ENCODE data around the gene RAPGEF1. TPM values are rescaled to one million over a fixed set of nuclear protein-coding genes. Genes with fewer than 3 reads are reported as not detected.
"Not testable (repeated sequence)": the region's sequence is repeated elsewhere in the genome, so short reads cannot be mapped to it uniquely, and the experiment has no call there.

RAPGEF1 gene
- total RNA-seq, 1 experiment from 2014 or later: 61.5 TPM

DNA sequence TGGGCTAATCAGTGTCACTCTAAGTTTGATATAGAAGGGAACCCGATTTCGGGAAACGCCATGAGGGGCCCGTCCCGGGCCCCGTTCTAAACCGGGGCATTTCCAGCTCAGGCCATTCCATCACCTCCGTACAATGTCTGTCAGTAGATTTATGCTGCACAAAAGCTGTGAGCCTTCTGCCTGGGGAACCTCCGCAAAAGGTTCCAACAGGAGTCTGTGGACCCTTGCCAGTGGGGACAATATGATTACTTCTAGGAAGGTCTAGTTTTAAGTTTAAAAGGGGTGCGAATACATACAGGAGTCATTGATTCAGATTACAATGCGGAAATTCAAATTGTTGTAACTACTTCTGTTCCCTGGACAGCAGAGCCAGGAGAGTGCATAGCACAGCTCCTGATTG, 57.6 kb downstream of the RAPGEF1 start:
- Histone ChIP-seq H3K4me3 (ENCODE audit: low read depth, low read length, poor library complexity, severe bottlenecking) (peak overlapping the region; percentile 30), H3K36me3 (ENCODE audit: insufficient read depth, low read length, poor library complexity, severe bottlenecking) (no peaks in the 10 kb centered on the region), H3K27ac (ENCODE audit: low read depth, low read length, poor library complexity, severe bottlenecking) (peak overlapping the region; percentile 81), H3K4me1 (ENCODE audit: insufficient read depth, low read length, poor library complexity, severe bottlenecking) (peaks cover 55% of the 10 kb centered on the region), H3K9me3 (ENCODE audit: low read depth, low read length, poor library complexity, severe bottlenecking) (no peaks in the 10 kb centered on the region), H3K27me3 (replicated peaks; ENCODE audit: insufficient read depth, low read depth, low read length, poor library complexity) (no peaks in the 10 kb centered on the region)
- ChIA-PET POLR2A (ENCODE audit: low non-redundant PET) (interaction anchor here (0.7 kb wide), 1 partner anchor 283 kb away, joined by 3 read pairs; no protein-coding TSS in a partner anchor), CTCF (interaction anchor here (0.6 kb wide), 1 partner anchor 37 kb away, joined by 3 read pairs; no protein-coding TSS in a partner anchor)
- BruUV-seq (replicated peaks): no TSS peak
- intact Hi-C loops (cut with micrococcal nuclease; ENCODE audit: unreplicated experiment): no loop called here
- TF ChIP-seq EZH2 (IDR thresholded peaks at IDR 0.05; ENCODE audit: borderline replicate concordance, low read depth, low read length, poor library complexity, severe bottlenecking): no peak
- TF ChIP-seq CTCF (conservative IDR thresholded peaks at IDR 0.05; ENCODE audit: low read depth, low read length): no peak
- DNase-seq (ENCODE audit: low spot score): peak; percentile 62

DNA sequence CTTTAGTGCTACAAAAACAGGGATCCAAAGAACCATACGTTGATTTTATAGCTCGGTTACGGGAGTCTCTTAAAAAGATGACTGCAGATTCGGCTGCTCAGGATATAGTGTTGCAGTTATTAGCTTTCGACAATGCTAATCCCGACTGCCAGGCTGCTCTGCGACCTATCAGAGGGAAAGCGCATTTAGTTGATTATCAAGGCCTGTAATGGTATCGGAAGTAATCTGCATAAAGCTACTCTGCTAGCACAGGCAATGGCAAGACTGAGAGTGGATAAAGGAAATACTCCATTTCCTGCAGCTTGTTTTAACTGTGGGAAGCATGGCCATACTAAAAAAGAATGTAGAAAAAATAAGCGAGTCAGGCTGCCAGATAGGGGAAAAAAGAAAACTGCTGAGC, 58.0 kb downstream of the RAPGEF1 start:
- Histone ChIP-seq H3K4me3 (ENCODE audit: low read depth, low read length, poor library complexity, severe bottlenecking) (peak overlapping the region; percentile 30), H3K27ac (ENCODE audit: low read depth, low read length, poor library complexity, severe bottlenecking) (peak overlapping the region; percentile 81), H3K4me1 (ENCODE audit: insufficient read depth, low read length, poor library complexity, severe bottlenecking) (peaks cover 59% of the 10 kb centered on the region)
- H3K9me3 ChIP-seq (ENCODE audit: low read depth, low read length, poor library complexity, severe bottlenecking); intact Hi-C loops (cut with micrococcal nuclease; ENCODE audit: unreplicated experiment); BruUV-seq (replicated peaks); H3K27me3 ChIP-seq (replicated peaks; ENCODE audit: insufficient read depth, low read depth, low read length, poor library complexity); CTCF ChIA-PET; H3K36me3 ChIP-seq (ENCODE audit: insufficient read depth, low read length, poor library complexity, severe bottlenecking): not testable (repeated sequence)
- POLR2A ChIA-PET (ENCODE audit: low non-redundant PET): interaction anchor here (0.7 kb wide), 1 partner anchor 282 kb away, joined by 3 read pairs; no protein-coding TSS in a partner anchor
- DNase-seq (ENCODE audit: low spot score): peak; percentile 94

GRCh38 chr9:131681108-131681507, 58.8 kb downstream of the RAPGEF1 start:
- POLR2A ChIA-PET (ENCODE audit: low non-redundant PET); intact Hi-C loops (cut with micrococcal nuclease; ENCODE audit: unreplicated experiment); BruUV-seq (replicated peaks); H3K9me3 ChIP-seq (ENCODE audit: low read depth, low read length, poor library complexity, severe bottlenecking); CTCF ChIA-PET; H3K36me3 ChIP-seq (ENCODE audit: insufficient read depth, low read length, poor library complexity, severe bottlenecking); H3K27me3 ChIP-seq (replicated peaks; ENCODE audit: insufficient read depth, low read depth, low read length, poor library complexity); DNase-seq (ENCODE audit: low spot score): not testable (repeated sequence)
- H3K4me1 ChIP-seq (ENCODE audit: insufficient read depth, low read length, poor library complexity, severe bottlenecking): peaks cover 67% of the 10 kb centered on the region
- H3K4me3 ChIP-seq (ENCODE audit: low read depth, low read length, poor library complexity, severe bottlenecking): peak overlapping the region; percentile 11
- H3K27ac ChIP-seq (ENCODE audit: low read depth, low read length, poor library complexity, severe bottlenecking): peak overlapping the region; percentile 81

GRCh38 chr9:131679261-131680020, 60.4 kb downstream of the RAPGEF1 start:
- Histone ChIP-seq H3K9me3 (ENCODE audit: low read depth, low read length, poor library complexity, severe bottlenecking) (no peaks in the 10 kb centered on the region), H3K4me3 (ENCODE audit: low read depth, low read length, poor library complexity, severe bottlenecking) (no peak overlapping the region), H3K27ac (ENCODE audit: low read depth, low read length, poor library complexity, severe bottlenecking) (no peak overlapping the region), H3K4me1 (ENCODE audit: insufficient read depth, low read length, poor library complexity, severe bottlenecking) (peaks cover 74% of the 10 kb centered on the region), H3K27me3 (replicated peaks; ENCODE audit: insufficient read depth, low read depth, low read length, poor library complexity) (no peaks in the 10 kb centered on the region), H3K36me3 (ENCODE audit: insufficient read depth, low read length, poor library complexity, severe bottlenecking) (no peaks in the 10 kb centered on the region)
- no peak for DNase-seq (ENCODE audit: low spot score)
- POLR2A ChIA-PET (ENCODE audit: low non-redundant PET): no interaction called here
- intact Hi-C loops (cut with micrococcal nuclease; ENCODE audit: unreplicated experiment): no loop called here
- BruUV-seq (replicated peaks): no TSS peak
- TF ChIP-seq EZH2 (IDR thresholded peaks at IDR 0.05; ENCODE audit: borderline replicate concordance, low read depth, low read length, poor library complexity, severe bottlenecking) (no peak), CTCF (conservative IDR thresholded peaks at IDR 0.05; ENCODE audit: low read depth, low read length) (no peak)
- CTCF ChIA-PET: no interaction called here

Measured in A673 (cell line).